Vagina (tissue), 2 donors: ENCODE data around the gene AP4S1. TPM values are rescaled to one million over a fixed set of nuclear protein-coding genes. Genes with fewer than 3 reads are reported as not detected.
"Not testable (repeated sequence)": the region's sequence is repeated elsewhere in the genome, so short reads cannot be mapped to it uniquely, and the experiment has no call there.

Experiments
- DNase-seq, 2 donors: peaks; one replicate each; pipeline ENCODE4 v3.0.0-alpha.2; 2017; ENCODE audit errors: extremely low spot score in 2 of 2
- H3K27ac ChIP-seq: fragments of 200-600 bp; sonication (generic); one replicate; pipeline ENCODE4 v1.5.1; 2019
- H3K27me3 ChIP-seq: fragments of 200-600 bp; sonication (generic); one replicate; pipeline ENCODE4 v1.5.1; 2019
- H3K36me3 ChIP-seq, 2 donors: fragments of 200-600 bp; sonication (generic); one replicate each; pipeline ENCODE4 v1.5.1; 2017 to 2019
- H3K4me1 ChIP-seq: fragments of 200-600 bp; sonication (generic); one replicate; pipeline ENCODE4 v1.5.1; 2019
- H3K4me3 ChIP-seq, 2 donors: fragments of 200-600 bp; sonication (generic); 1 replicate in 1 of 2; 2 replicates in 1 of 2; pipeline ENCODE4 v1.5.1; 2016 to 2019
- H3K9me3 ChIP-seq: fragments of 200-600 bp; sonication (generic); one replicate; pipeline ENCODE4 v1.5.1; 2019
- CTCF ChIP-seq, 3 experiments: fragments of 450-650 bp in 2 of 3; fragments of 200-600 bp in 1 of 3; sonication (generic) in 1 of 3; IDR thresholded peaks; one replicate each; pipeline ENCODE4 v1.5.1; 2017 to 2019; ENCODE audit warnings: antibody characterized with exemption in 3 of 3, mild to moderate bottlenecking in 2 of 3, moderate library complexity in 2 of 3
- POLR2A ChIP-seq, 2 donors: fragments of 450-650 bp; IDR thresholded peaks; one replicate each; pipeline ENCODE4 v1.6.1; 2017; ENCODE audit warnings: antibody characterized with exemption in 2 of 2, mild to moderate bottlenecking in 2 of 2, moderate library complexity in 2 of 2
- POLR2AphosphoS5 ChIP-seq, 2 donors: sonication (generic); formaldehyde crosslinking; IDR thresholded peaks; one replicate each; pipeline ENCODE4 v1.9.0; 2017; ENCODE audit warnings: antibody characterized with exemption in 2 of 2, mild to moderate bottlenecking in 2 of 2, low read depth in 1 of 2; ENCODE audit not compliant: insufficient read depth in 1 of 2
- intact Hi-C: fragments of 100-400 bp; cut with DNase I; formaldehyde crosslinking; loops from one replicate; pipeline ENCODE4 v1.15.1; 2023
- total RNA-seq: library from RNA; depleted of rRNA; stranded (reverse); fragments of >200 nt; gene quantifications from one replicate; pipeline ENCODE4 v1.2.3, GENCODE V29; 2016

AP4S1 gene
- total RNA-seq, 1 donor from 2014 or later: 3.4 TPM

- H3K27ac ChIP-seq: no peak overlapping the region
- H3K36me3 ChIP-seq: no peaks in the 10 kb centered on the region
- no peak overlapping the region for H3K4me3 ChIP-seq
- H3K27me3 ChIP-seq: no peaks in the 10 kb centered on the region
- peaks cover 21% of the 10 kb centered on the region for H3K4me1 ChIP-seq
- H3K9me3 ChIP-seq: no peaks in the 10 kb centered on the region
- intact Hi-C loops: no loop called here
- no peak for DNase-seq
- TF ChIP-seq POLR2AphosphoS5 (IDR thresholded peaks at IDR 0.05; ENCODE audit: insufficient read depth in 1 of 2, low read depth in 1 of 2) (no peak), POLR2A (IDR thresholded peaks at IDR 0.05) (no peak), CTCF (IDR thresholded peaks at IDR 0.05) (no peak)
Measured at GRCh38 chr14:31057701-31058364, 32.4 kb downstream of the AP4S1 start.

GRCh38 chr14:31059152-31059924 is 33.9 kb downstream of the AP4S1 start:
- Histone ChIP-seq H3K27ac (no peak overlapping the region), H3K9me3 (no peaks in the 10 kb centered on the region), H3K36me3 (no peaks in the 10 kb centered on the region), H3K27me3 (no peaks in the 10 kb centered on the region), H3K4me1 (peaks cover 15% of the 10 kb centered on the region), H3K4me3 (no peak overlapping the region)
- TF ChIP-seq POLR2A (IDR thresholded peaks at IDR 0.05): no peak
- TF ChIP-seq CTCF (IDR thresholded peaks at IDR 0.05): no peak
- no peak for TF ChIP-seq POLR2AphosphoS5 (IDR thresholded peaks at IDR 0.05; ENCODE audit: insufficient read depth in 1 of 2, low read depth in 1 of 2)
- intact Hi-C loops: no loop called here
- no peak for DNase-seq

DNA sequence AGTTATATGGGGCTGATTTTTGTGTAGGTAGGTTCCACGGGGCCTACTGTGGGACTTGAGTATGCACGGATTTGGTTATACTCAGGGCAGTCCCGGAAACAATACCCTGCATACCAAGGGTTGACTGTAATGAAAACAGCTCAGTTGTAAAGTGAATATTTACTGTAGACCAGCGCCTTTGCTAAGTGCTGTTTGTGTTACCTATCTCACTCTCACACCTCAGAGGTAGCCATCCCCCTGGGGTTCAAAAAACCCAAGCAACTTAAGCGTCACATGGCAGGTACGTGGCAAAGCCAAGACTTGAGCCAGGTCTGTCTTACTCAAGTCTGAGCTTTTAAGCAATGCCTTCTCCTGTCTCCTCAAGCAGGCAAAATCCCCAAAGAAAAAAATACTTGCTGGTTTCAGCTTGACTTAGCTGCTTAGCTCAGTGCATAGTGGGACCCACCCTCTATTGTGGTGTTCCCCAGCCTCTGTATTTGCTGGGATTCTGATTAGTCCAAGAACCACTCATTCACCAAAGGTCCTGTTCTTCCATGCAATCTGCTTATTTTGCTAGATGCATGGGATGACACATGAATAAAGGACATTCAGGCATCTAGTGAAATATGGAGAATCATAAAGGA is 34.9 kb downstream of the AP4S1 start:
- H3K27me3 ChIP-seq: no peaks in the 10 kb centered on the region
- no peak overlapping the region for H3K4me3 ChIP-seq
- no peaks in the 10 kb centered on the region for H3K9me3 ChIP-seq
- no peak overlapping the region for H3K27ac ChIP-seq
- intact Hi-C loops: no loop called here
- peaks cover 14% of the 10 kb centered on the region for H3K4me1 ChIP-seq
- TF ChIP-seq POLR2A (IDR thresholded peaks at IDR 0.05) (no peak), POLR2AphosphoS5 (IDR thresholded peaks at IDR 0.05; ENCODE audit: insufficient read depth in 1 of 2, low read depth in 1 of 2) (no peak), CTCF (IDR thresholded peaks at IDR 0.05) (no peak)
- H3K36me3 ChIP-seq: no peaks in the 10 kb centered on the region
- DNase-seq: no peak

GRCh38 chr14:31062908-31063307 is 37.5 kb downstream of the AP4S1 start:
- H3K27me3 ChIP-seq, intact Hi-C loops, H3K27ac ChIP-seq, H3K36me3 ChIP-seq, H3K9me3 ChIP-seq, DNase-seq, H3K4me3 ChIP-seq: not testable (repeated sequence)
- peaks cover 14% of the 10 kb centered on the region for H3K4me1 ChIP-seq

- H3K4me3 ChIP-seq: no peak overlapping the region
- H3K9me3 ChIP-seq: no peaks in the 10 kb centered on the region
- H3K27ac ChIP-seq: no peak overlapping the region
- no peak for DNase-seq
- no peaks in the 10 kb centered on the region for H3K36me3 ChIP-seq
- intact Hi-C loops: no loop called here
- no peaks in the 10 kb centered on the region for H3K4me1 ChIP-seq
- no peaks in the 10 kb centered on the region for H3K27me3 ChIP-seq
- TF ChIP-seq POLR2A (IDR thresholded peaks at IDR 0.05): no peak
- no peak for TF ChIP-seq CTCF (IDR thresholded peaks at IDR 0.05)
- TF ChIP-seq POLR2AphosphoS5 (IDR thresholded peaks at IDR 0.05; ENCODE audit: insufficient read depth in 1 of 2, low read depth in 1 of 2): no peak
Measured at GRCh38 chr14:31068235-31068634, 42.8 kb downstream of the AP4S1 start.
